Keratinocyte (primary cell): ENCODE results near the gene MTCL1. TPM values are rescaled to one million over a fixed set of nuclear protein-coding genes. Genes with fewer than 3 reads are reported as not detected.

Experiments used
- DNase-seq: peaks from one replicate; pipeline ENCODE4 v3.0.0-alpha.2; 2011; ENCODE audit warnings: low read depth, missing footprints, low spot score
- FAIRE-seq: peaks from 2 replicates; lab custom pipeline; 2011; peaks lifted over from hg19 to GRCh38; lab: Jason Lieb, UNC
- H2AFZ ChIP-seq: 2 replicates; pipeline ENCODE4 v1.6.0; 2012; ENCODE audit warnings: low read length, control low read depth, inconsistent platforms; ENCODE audit not compliant: control insufficient read depth
- H3K27ac ChIP-seq: 2 replicates; pipeline ENCODE4 v1.5.1; 2011; ENCODE audit warnings: low read length; ENCODE audit not compliant: control insufficient read depth, insufficient read depth
- H3K27me3 ChIP-seq: 3 replicates; pipeline ENCODE4 v1.6.0; 2011; ENCODE audit warnings: low read length; ENCODE audit not compliant: control insufficient read depth, insufficient read depth; ENCODE audit errors: extremely low read depth
- H3K36me3 ChIP-seq, 2 experiments: 2 replicates in 1 of 2; 3 replicates in 1 of 2; pipeline ENCODE4 v1.5.1; 2011; ENCODE audit warnings: low read length in 2 of 2, mild to moderate bottlenecking in 1 of 2; ENCODE audit not compliant: control insufficient read depth in 2 of 2, insufficient read depth in 2 of 2; ENCODE audit errors: extremely low read depth in 1 of 2
- H3K4me1 ChIP-seq: 3 replicates; pipeline ENCODE4 v1.5.1; 2011; ENCODE audit warnings: low read length; ENCODE audit not compliant: control insufficient read depth, insufficient read depth; ENCODE audit errors: extremely low read depth
- H3K4me2 ChIP-seq: 3 replicates; pipeline ENCODE4 v1.6.0; 2011; ENCODE audit warnings: low read depth, low read length; ENCODE audit not compliant: control insufficient read depth, insufficient read depth; ENCODE audit errors: extremely low read depth
- H3K4me3 ChIP-seq, 3 experiments: fragments of 200-600 bp in 1 of 3; sonication (generic) in 1 of 3; 2 replicates in 2 of 3; 3 replicates in 1 of 3; pipeline ENCODE4 v1.5.1; 2011 to 2016; ENCODE audit warnings: low read length in 3 of 3, mild to moderate bottlenecking in 3 of 3, control low read depth in 2 of 3, inconsistent platforms in 1 of 3, low read depth in 1 of 3, mixed read lengths in 1 of 3, mixed run types in 1 of 3, moderate library complexity in 1 of 3; ENCODE audit not compliant: control insufficient read depth in 2 of 3, insufficient read depth in 2 of 3; ENCODE audit errors: extremely low read depth in 1 of 3
- H3K79me2 ChIP-seq: 2 replicates; pipeline ENCODE4 v1.6.0; 2012; ENCODE audit warnings: low read length; ENCODE audit not compliant: control insufficient read depth, insufficient read depth
- H3K9ac ChIP-seq: 3 replicates; pipeline ENCODE4 v1.6.0; 2011; ENCODE audit warnings: low read length; ENCODE audit not compliant: control insufficient read depth, insufficient read depth; ENCODE audit errors: extremely low read depth
- H3K9me1 ChIP-seq: 3 replicates; pipeline ENCODE4 v1.6.0; 2011; ENCODE audit warnings: low read length; ENCODE audit not compliant: control insufficient read depth, insufficient read depth; ENCODE audit errors: extremely low read depth
- H3K9me3 ChIP-seq: 2 replicates; pipeline ENCODE4 v1.5.1; 2012; ENCODE audit warnings: low read depth, low read length; ENCODE audit not compliant: control insufficient read depth
- H4K20me1 ChIP-seq: 3 replicates; pipeline ENCODE4 v1.6.0; 2011; ENCODE audit warnings: low read length; ENCODE audit not compliant: control insufficient read depth, insufficient read depth; ENCODE audit errors: extremely low read depth
- EZH2 ChIP-seq: IDR thresholded peaks from one replicate; pipeline ENCODE4 v1.6.1; 2012; ENCODE audit warnings: inconsistent platforms, mild to moderate bottlenecking, low read length, moderate library complexity
- dilution Hi-C: fragments of 300-500 bp; cut with MboI; formaldehyde crosslinking; loops from one replicate; pipeline ENCODE4 v1.7.0; 2020; ENCODE audit warnings: low sequenced_read_pairs; ENCODE audit not compliant: extremely low pct_ligation_motif_present
- polyA plus RNA-seq, 5 experiments: library from polyadenylated mRNA; depleted of rRNA in 3 of 5; stranded (reverse) in 3 of 5; stranded (forward) in 1 of 5; unstranded in 1 of 5; fragments of >200 nt; gene quantifications; 1 replicate in 1 of 5; 2 replicates in 3 of 5; 3 replicates in 1 of 5; pipeline versions ENCODE4 v1.2.1 to v1.2.3, GENCODE V29; 2011 to 2012; ENCODE audit warnings: missing spikeins in 2 of 5, low read depth in 1 of 5, low replicate concordance in 1 of 5
- TF ChIP-seq, protein P1 (sequence below), 3 experiments: IDR thresholded peaks in 1 of 3; conservative IDR thresholded peaks in 1 of 3; optimal IDR thresholded peaks in 1 of 3; 2 replicates in 2 of 3; 3 replicates in 1 of 3; pipeline versions ENCODE3 to v1.5.1; 2011; ENCODE audit warnings: low read length in 3 of 3, mild to moderate bottlenecking in 3 of 3, moderate library complexity in 2 of 3, control low read depth in 1 of 3, inconsistent platforms in 1 of 3; ENCODE audit not compliant: insufficient read depth in 2 of 3; ENCODE audit errors: extremely low read depth in 1 of 3

Gene MTCL1
- polyA plus RNA-seq, 1 donor (not counting 4 experiments of a cell fraction or from before 2014, with no cell fraction given): 15.4 TPM

DNA sequence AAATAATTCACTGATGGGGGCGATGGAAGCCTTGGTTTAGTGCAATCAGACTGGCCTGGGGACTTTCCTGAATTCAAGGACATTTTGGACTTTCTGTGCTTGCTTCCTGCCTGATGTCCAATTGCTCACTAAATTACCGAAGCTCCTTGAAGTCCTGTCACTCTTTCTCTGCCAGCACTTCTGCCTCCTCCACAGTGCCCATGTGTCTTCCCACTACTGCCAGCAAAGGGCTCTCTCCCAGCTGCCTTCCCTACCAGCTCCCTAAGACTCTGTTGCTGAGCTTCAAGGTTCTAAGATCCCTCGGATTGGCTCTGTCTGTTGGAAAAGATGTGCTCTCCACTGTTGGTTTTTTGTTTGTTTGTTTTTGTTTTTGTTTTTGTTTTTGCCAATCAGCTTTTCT lies 158.1 kb downstream of the MTCL1 start:
- Histone ChIP-seq H3K4me2 (no peak overlapping the region), H3K9ac (no peak overlapping the region), H2AFZ (no peak overlapping the region), H3K79me2 (no peaks in the 10 kb centered on the region), H3K9me3 (no peaks in the 10 kb centered on the region), H3K27ac (no peak overlapping the region), H3K9me1 (no peaks in the 10 kb centered on the region), H3K27me3 (no peaks in the 10 kb centered on the region), H3K4me1 (peaks cover 22% of the 10 kb centered on the region), H3K36me3 (no peaks in the 10 kb centered on the region), H3K4me3 (no peak overlapping the region), H4K20me1 (no peaks in the 10 kb centered on the region)
- DNase-seq: no peak
- no peak for FAIRE-seq
- no peak for TF ChIP-seq EZH2
- TF ChIP-seq, protein P1, sequence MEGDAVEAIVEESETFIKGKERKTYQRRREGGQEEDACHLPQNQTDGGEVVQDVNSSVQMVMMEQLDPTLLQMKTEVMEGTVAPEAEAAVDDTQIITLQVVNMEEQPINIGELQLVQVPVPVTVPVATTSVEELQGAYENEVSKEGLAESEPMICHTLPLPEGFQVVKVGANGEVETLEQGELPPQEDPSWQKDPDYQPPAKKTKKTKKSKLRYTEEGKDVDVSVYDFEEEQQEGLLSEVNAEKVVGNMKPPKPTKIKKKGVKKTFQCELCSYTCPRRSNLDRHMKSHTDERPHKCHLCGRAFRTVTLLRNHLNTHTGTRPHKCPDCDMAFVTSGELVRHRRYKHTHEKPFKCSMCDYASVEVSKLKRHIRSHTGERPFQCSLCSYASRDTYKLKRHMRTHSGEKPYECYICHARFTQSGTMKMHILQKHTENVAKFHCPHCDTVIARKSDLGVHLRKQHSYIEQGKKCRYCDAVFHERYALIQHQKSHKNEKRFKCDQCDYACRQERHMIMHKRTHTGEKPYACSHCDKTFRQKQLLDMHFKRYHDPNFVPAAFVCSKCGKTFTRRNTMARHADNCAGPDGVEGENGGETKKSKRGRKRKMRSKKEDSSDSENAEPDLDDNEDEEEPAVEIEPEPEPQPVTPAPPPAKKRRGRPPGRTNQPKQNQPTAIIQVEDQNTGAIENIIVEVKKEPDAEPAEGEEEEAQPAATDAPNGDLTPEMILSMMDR (optimal IDR thresholded peaks at IDR 0.05 in 1 of 3, IDR thresholded peaks at IDR 0.05 in 1 of 3, conservative IDR thresholded peaks at IDR 0.05 in 1 of 3; ENCODE audit: extremely low read depth in 1 of 3, insufficient read depth in 2 of 3, low read length in 3 of 3): no peak
- dilution Hi-C loops: no loop called here

DNA sequence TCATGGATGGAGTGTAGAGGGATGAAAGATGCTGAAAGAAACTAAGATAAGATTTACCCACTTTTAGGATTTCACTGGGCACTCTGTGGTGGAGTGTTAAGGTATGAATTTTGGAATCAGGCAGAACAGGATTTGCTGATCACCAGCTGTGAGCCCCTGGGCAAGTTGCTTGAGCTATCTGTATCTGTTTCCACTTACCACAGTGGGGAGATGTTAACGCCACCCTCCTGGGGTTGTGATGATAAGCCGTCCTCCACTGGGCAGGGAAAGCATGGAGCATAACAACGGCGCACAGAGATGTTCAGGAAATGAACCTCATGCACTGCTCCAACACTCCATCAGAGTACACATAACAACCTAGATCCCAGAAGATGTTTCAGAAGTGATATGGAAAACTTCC lies 160.6 kb downstream of the MTCL1 start:
- Histone ChIP-seq H3K4me1 (peaks cover 24% of the 10 kb centered on the region), H3K4me2 (no peak overlapping the region), H3K9ac (no peak overlapping the region), H3K79me2 (no peaks in the 10 kb centered on the region), H3K27ac (no peak overlapping the region), H2AFZ (no peak overlapping the region), H4K20me1 (no peaks in the 10 kb centered on the region), H3K36me3 (no peaks in the 10 kb centered on the region), H3K4me3 (no peak overlapping the region), H3K27me3 (no peaks in the 10 kb centered on the region), H3K9me3 (no peaks in the 10 kb centered on the region), H3K9me1 (no peaks in the 10 kb centered on the region)
- DNase-seq: no peak
- dilution Hi-C loops: no loop called here
- FAIRE-seq: no peak
- TF ChIP-seq, protein P1 (optimal IDR thresholded peaks at IDR 0.05 in 1 of 3, IDR thresholded peaks at IDR 0.05 in 1 of 3, conservative IDR thresholded peaks at IDR 0.05 in 1 of 3; ENCODE audit: extremely low read depth in 1 of 3, insufficient read depth in 2 of 3, low read length in 3 of 3): no peak
- TF ChIP-seq EZH2: no peak
